ENCODE data around the gene ATP13A2.

DNA sequence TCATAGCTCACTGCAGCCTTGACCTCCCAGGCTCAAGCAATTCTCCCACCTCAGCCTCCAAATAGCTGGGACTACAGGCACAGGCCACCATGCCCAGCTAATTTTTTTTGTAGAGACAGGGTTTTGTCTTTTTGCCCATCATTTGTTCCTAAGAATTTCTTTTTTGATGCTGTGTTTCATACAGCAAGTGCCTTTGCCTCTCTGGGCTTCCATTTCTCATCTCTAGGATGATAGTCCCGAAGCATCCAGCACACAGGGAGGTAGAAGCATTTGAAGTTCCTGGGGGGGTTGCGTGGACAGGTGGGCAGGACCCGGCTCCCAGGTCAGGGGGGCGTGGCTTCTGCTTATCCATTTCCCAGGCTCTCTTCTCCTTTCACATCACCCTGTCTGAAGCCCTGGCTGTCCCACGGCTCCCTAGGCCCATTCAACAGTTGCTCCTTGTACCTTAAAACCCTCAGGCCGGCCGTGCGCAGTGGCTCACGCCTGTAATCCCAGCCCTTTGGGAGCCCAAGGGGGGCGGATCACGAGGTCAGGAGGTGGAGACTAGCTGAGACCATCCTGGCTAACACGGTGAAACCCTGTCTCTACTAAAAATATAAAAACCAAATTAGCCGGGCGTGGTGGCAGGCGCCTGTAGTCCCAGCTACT lies 3.4 kb downstream of the ATP13A2 start:
- TF ChIP-seq, protein P1, sequence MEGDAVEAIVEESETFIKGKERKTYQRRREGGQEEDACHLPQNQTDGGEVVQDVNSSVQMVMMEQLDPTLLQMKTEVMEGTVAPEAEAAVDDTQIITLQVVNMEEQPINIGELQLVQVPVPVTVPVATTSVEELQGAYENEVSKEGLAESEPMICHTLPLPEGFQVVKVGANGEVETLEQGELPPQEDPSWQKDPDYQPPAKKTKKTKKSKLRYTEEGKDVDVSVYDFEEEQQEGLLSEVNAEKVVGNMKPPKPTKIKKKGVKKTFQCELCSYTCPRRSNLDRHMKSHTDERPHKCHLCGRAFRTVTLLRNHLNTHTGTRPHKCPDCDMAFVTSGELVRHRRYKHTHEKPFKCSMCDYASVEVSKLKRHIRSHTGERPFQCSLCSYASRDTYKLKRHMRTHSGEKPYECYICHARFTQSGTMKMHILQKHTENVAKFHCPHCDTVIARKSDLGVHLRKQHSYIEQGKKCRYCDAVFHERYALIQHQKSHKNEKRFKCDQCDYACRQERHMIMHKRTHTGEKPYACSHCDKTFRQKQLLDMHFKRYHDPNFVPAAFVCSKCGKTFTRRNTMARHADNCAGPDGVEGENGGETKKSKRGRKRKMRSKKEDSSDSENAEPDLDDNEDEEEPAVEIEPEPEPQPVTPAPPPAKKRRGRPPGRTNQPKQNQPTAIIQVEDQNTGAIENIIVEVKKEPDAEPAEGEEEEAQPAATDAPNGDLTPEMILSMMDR (conservative IDR thresholded peaks at IDR 0.05; ENCODE audit: low read length) = no peak
- TF ChIP-seq EZH2phosphoT487 (IDR thresholded peaks at IDR 0.05; ENCODE audit: borderline replicate concordance, low read depth, low read length) = no peak
